ENCODE data around the gene ATG14. TPM values are rescaled to one million over a fixed set of nuclear protein-coding genes. Genes with fewer than 3 reads are reported as not detected.

Gene ATG14
- total and polyA plus RNA-seq, 7 donors, result 4.3 to 15.1 (median 7.9) TPM

GRCh38 chr14:55373784-55374705, 37.6 kb downstream of the ATG14 start:
- WGBS, 3 donors, result 76 to 93% (median 90%) methylated on average over 5 of the region's 5 CpGs
- H3K36me3 ChIP-seq (ENCODE audit: insufficient read depth in 1 of 2, low read depth in 1 of 2), result peaks cover 8 to 71% of the 10 kb centered on the region in 2 donors
- H3K4me1 ChIP-seq, result no peaks in the 10 kb centered on the region
- DNase-seq (no peak), ATAC-seq (peak; percentile 52 to 74 (median 60))
- intact Hi-C loops (cut with DNase I), result no loop called here
- peak overlapping the region; percentile 55 for H3K27ac ChIP-seq
- no peaks in the 10 kb centered on the region for H3K27me3 ChIP-seq (ENCODE audit: insufficient read depth in 3 of 3, low read length in 2 of 3)
- TF ChIP-seq CTCF (IDR thresholded peaks at IDR 0.05), result no peak
- H3K9me3 ChIP-seq, result no peaks in the 10 kb centered on the region
- H3K4me3 ChIP-seq, result no peak overlapping the region

GRCh38 chr14:55372825-55373224, 38.8 kb downstream of the ATG14 start:
- peak overlapping the region; percentile 23 for H3K27ac ChIP-seq
- DNase-seq (no peak), ATAC-seq (no peak)
- TF ChIP-seq CTCF (IDR thresholded peaks at IDR 0.05), result no peak
- H3K4me1 ChIP-seq, result no peaks in the 10 kb centered on the region
- H3K36me3 ChIP-seq (ENCODE audit: insufficient read depth in 1 of 2, low read depth in 1 of 2), result peaks cover 8 to 72% of the 10 kb centered on the region in 2 donors
- intact Hi-C loops (cut with DNase I), result no loop called here
- WGBS, 3 donors, result 82 to 90% (median 90%) methylated on average over 7 of the region's 7 CpGs
- H3K9me3 ChIP-seq, result no peaks in the 10 kb centered on the region
- no peaks in the 10 kb centered on the region for H3K27me3 ChIP-seq (ENCODE audit: insufficient read depth in 3 of 3, low read length in 2 of 3)
- no peak overlapping the region for H3K4me3 ChIP-seq

- WGBS, 3 donors, result 93 to 100% (median 94%) methylated on average over 1 of the region's 1 CpG
- intact Hi-C loops (cut with DNase I), result no loop called here
- H3K27ac ChIP-seq, result peak overlapping the region; percentile 23
- ATAC-seq, result no peak
- no peak overlapping the region for H3K4me3 ChIP-seq
- no peak for TF ChIP-seq CTCF (IDR thresholded peaks at IDR 0.05)
- H3K4me1 ChIP-seq, result no peaks in the 10 kb centered on the region
- no peaks in the 10 kb centered on the region for H3K27me3 ChIP-seq (ENCODE audit: insufficient read depth in 3 of 3, low read length in 2 of 3)
- no peak for DNase-seq
- H3K9me3 ChIP-seq, result no peaks in the 10 kb centered on the region
- H3K36me3 ChIP-seq (ENCODE audit: insufficient read depth in 1 of 2, low read depth in 1 of 2), result peaks cover 8 to 72% of the 10 kb centered on the region in 2 donors
Observed at GRCh38 chr14:55372423-55372822, 39.2 kb downstream of the ATG14 start.

- intact Hi-C loops (cut with DNase I), result no loop called here
- H3K36me3 ChIP-seq (ENCODE audit: insufficient read depth in 1 of 2, low read depth in 1 of 2), result peaks cover under 1 to 59% of the 10 kb centered on the region in 2 donors
Observed at GRCh38 chr14:55370883-55371455, 40.7 kb downstream of the ATG14 start.

More at GRCh38 chr14:55370883-55371455, 40.7 kb downstream of the ATG14 start:
- Histone ChIP-seq H3K4me1 (no peaks in the 10 kb centered on the region), H3K27ac (no peak overlapping the region), H3K9me3 (no peaks in the 10 kb centered on the region), H3K27me3 (ENCODE audit: insufficient read depth in 3 of 3, low read length in 2 of 3) (no peaks in the 10 kb centered on the region), H3K4me3 (no peak overlapping the region)
- TF ChIP-seq CTCF (IDR thresholded peaks at IDR 0.05), result no peak
- 86 to 88% (median 87%) methylated on average over 11 of the region's 11 CpGs for WGBS, 3 donors
- DNase-seq (no peak), ATAC-seq (no peak)

Data from psoas muscle (tissue), 8 donors.